HG02759 (cell line): Measurements from ENCODE around the gene AHRR.
A peak's percentile ranks its signal among the peaks of the same experiment; 100 is the strongest.
"Not testable (repeated sequence)": the region's sequence is repeated elsewhere in the genome, so short reads cannot be mapped to it uniquely, and the experiment has no call there.

Experiments used
- ATAC-seq: cut with Tn5 transposase; IDR thresholded peaks from one replicate; pipeline ENCODE4 v1.9.1; 2021; ENCODE audit warnings: mild to moderate bottlenecking, moderate library complexity; ENCODE audit not compliant: unreplicated experiment

AHRR gene

GRCh38 chr5:305050-305449 is 16.5 kb upstream of the AHRR start:
- no peak for ATAC-seq

- ATAC-seq: no peak
Measured at GRCh38 chr5:305459-305858, 16.1 kb upstream of the AHRR start.

GRCh38 chr5:306011-306805 is 15.3 kb upstream of the AHRR start:
- no peak for ATAC-seq

GRCh38 chr5:307306-307705 is 14.2 kb upstream of the AHRR start:
- no peak for ATAC-seq

- no peak for ATAC-seq
Measured at GRCh38 chr5:307794-308579, 13.5 kb upstream of the AHRR start.

GRCh38 chr5:308672-309271 is 12.7 kb upstream of the AHRR start:
- no peak for ATAC-seq

GRCh38 chr5:309831-310230 is 11.7 kb upstream of the AHRR start:
- not testable (repeated sequence) for ATAC-seq

- no peak for ATAC-seq
Measured at GRCh38 chr5:310516-310915, 11.0 kb upstream of the AHRR start.

GRCh38 chr5:310941-311434 is 10.5 kb upstream of the AHRR start:
- ATAC-seq: no peak

GRCh38 chr5:311963-312362 is 9.6 kb upstream of the AHRR start:
- no peak for ATAC-seq

- no peak for ATAC-seq
Measured at GRCh38 chr5:312845-313244, 8.7 kb upstream of the AHRR start.

GRCh38 chr5:313265-313664 is 8.2 kb upstream of the AHRR start:
- ATAC-seq: no peak

- ATAC-seq: no peak
Measured at GRCh38 chr5:313806-314376, 7.6 kb upstream of the AHRR start.

- no peak for ATAC-seq
Measured at GRCh38 chr5:314676-315487, 6.6 kb upstream of the AHRR start.

GRCh38 chr5:315488-316209 is 5.9 kb upstream of the AHRR start:
- ATAC-seq: no peak

GRCh38 chr5:316210-317085 is 5.1 kb upstream of the AHRR start:
- peak; percentile 29 for ATAC-seq

- ATAC-seq: peak; percentile 78
Measured at GRCh38 chr5:317086-317811, 4.3 kb upstream of the AHRR start.

- ATAC-seq: no peak
Measured at GRCh38 chr5:318341-318897, 3.1 kb upstream of the AHRR start.
